Measurements from ENCODE around the gene SETDB1. TPM values are rescaled to one million over a fixed set of nuclear protein-coding genes. Genes with fewer than 3 reads are reported as not detected.

SETDB1 gene
- total and polyA plus RNA-seq, 2 of the 13 experiments (the other 11 are each of a cell fraction or from before 2014, with no cell fraction given) = 33.1 to 34.6 TPM

GRCh38 chr1:150971583-150972416 is 45.6 kb downstream of the SETDB1 start (continued):
- TF ChIP-seq ZBTB43 (CRISPR knock-in tag; conservative IDR thresholded peaks at IDR 0.05) (0 out of 2 replicates have a peak, but pooled peaks have one; percentile 28), TARDBP (CRISPR knock-in tag; IDR thresholded peaks at IDR 0.05) (peak; percentile 27; the same call in 1 of the 2 replicates), NFIC (IDR thresholded peaks at IDR 0.05; ENCODE audit: low read length) (peak; percentile 19), MTA1 (CRISPR knock-in tag; IDR thresholded peaks at IDR 0.05; ENCODE audit: borderline replicate concordance) (peak; percentile 56; the same call in 1 of the 2 replicates), ZKSCAN1 (IDR thresholded peaks at IDR 0.05; ENCODE audit: low read length) (no peak), EP300 (IDR thresholded peaks at IDR 0.05; ENCODE audit: low read depth in 2 of 2, low read length in 2 of 2) (peak in 1 of 2 experiments; percentile 44; a peak in 2 of 4 replicates), EP300 (CRISPR knock-in tag; IDR thresholded peaks at IDR 0.05; ENCODE audit: borderline replicate concordance) (no peak), SIX1 (CRISPR knock-in tag; IDR thresholded peaks at IDR 0.05; ENCODE audit: borderline replicate concordance) (no peak), RBFOX2 (IDR thresholded peaks at IDR 0.05; ENCODE audit: low read depth, low read length) (peak; percentile 44), ISL2 (CRISPR knock-in tag; IDR thresholded peaks at IDR 0.05) (0 out of 2 replicates have a peak, but pooled peaks have one; percentile 42), BRCA1 (CRISPR knock-in tag; IDR thresholded peaks at IDR 0.05) (peak; percentile 46; the same call in 1 of the 2 replicates), HOXA7 (CRISPR knock-in tag; IDR thresholded peaks at IDR 0.05) (no peak), SP5 (CRISPR knock-in tag; IDR thresholded peaks at IDR 0.05; ENCODE audit: borderline replicate concordance, low read depth) (0 out of 2 replicates have a peak, but pooled peaks have one; percentile 58), KDM5A (IDR thresholded peaks at IDR 0.05; ENCODE audit: borderline replicate concordance, low read length) (peak; percentile 56; the same call in 1 of the 2 replicates), HNF4G (IDR thresholded peaks at IDR 0.05; ENCODE audit: borderline replicate concordance, low read depth, low read length) (peak; percentile 48), HNF4G (CRISPR knock-in tag; IDR thresholded peaks at IDR 0.05; ENCODE audit: borderline replicate concordance, low read depth) (no peak; the same call in 1 of the 2 replicates), ZNF883 (CRISPR knock-in tag; IDR thresholded peaks at IDR 0.05; ENCODE audit: not compliant biosample characterization) (peak; percentile 40), NR2F2 (IDR thresholded peaks at IDR 0.05; ENCODE audit: borderline replicate concordance, low read depth) (0 out of 2 replicates have a peak, but pooled peaks have one; percentile 27), AGO2 (optimal IDR thresholded peaks at IDR 0.05; ENCODE audit: low read depth, low read length) (peak; percentile 63), ZSCAN5A (CRISPR knock-in tag; IDR thresholded peaks at IDR 0.05; ENCODE audit: borderline replicate concordance) (0 out of 2 replicates have a peak, but pooled peaks have one; percentile 41), ZEB1 (IDR thresholded peaks at IDR 0.05; ENCODE audit: insufficient replicate concordance, low read depth) (peak; percentile 42), CREM (IDR thresholded peaks at IDR 0.05) (peak; percentile 63), CREM (CRISPR knock-in tag; IDR thresholded peaks at IDR 0.05) (no peak), FIP1L1 (IDR thresholded peaks at IDR 0.05; ENCODE audit: borderline replicate concordance, insufficient read depth, low read depth, low read length) (0 out of 2 replicates have a peak, but pooled peaks have one; percentile 21), NR2F6 (IDR thresholded peaks at IDR 0.05) (peak; percentile 82), NR2F6 (CRISPR knock-in tag; IDR thresholded peaks at IDR 0.05) (peak; percentile 83), ZNF740 (CRISPR knock-in tag; IDR thresholded peaks at IDR 0.05) (0 out of 2 replicates have a peak, but pooled peaks have one; percentile 26)
